Endothelial cell of umbilical vein (primary cell): ENCODE data around the gene MRPL41. TPM values are rescaled to one million over a fixed set of nuclear protein-coding genes. Genes with fewer than 3 reads are reported as not detected.

Experiments used
- BruUV-seq: library from RNA; stranded (reverse); fragments of 400-500 nt; replicated peaks from 2 replicates; lab custom pipeline; 2021; lab: Mats Ljungman, UMichigan
- CTCF ChIA-PET: fragments of 300-600, 350-600 bp; sonication (Branson Sonifier 250); formaldehyde crosslinking; loops from one replicate; lab custom pipeline; 2021; ENCODE audit warnings: antibody characterized with exemption, inconsistent platforms; lab: Charles Lee
- POLR2A ChIA-PET: fragments of 300-600, 350-600 bp; sonication (Branson Sonifier 250); formaldehyde crosslinking; loops from one replicate; lab custom pipeline; 2021; ENCODE audit warnings: antibody characterized with exemption, inconsistent platforms; lab: Charles Lee
- DNase-seq: peaks from one replicate; pipeline ENCODE4 v3.0.0-alpha.2; 2011; ENCODE audit warnings: low read depth, low spot score
- FAIRE-seq: peaks from 2 replicates; lab custom pipeline; 2011; peaks lifted over from hg19 to GRCh38; lab: Jason Lieb, UNC
- H2AFZ ChIP-seq: 2 replicates; pipeline ENCODE4 v1.6.0; 2012; ENCODE audit warnings: low read depth, low read length, control low read depth, inconsistent platforms
- H3K27ac ChIP-seq: 2 replicates; pipeline ENCODE4 v1.5.1; 2011; ENCODE audit warnings: low read depth, mild to moderate bottlenecking, control low read depth, low read length, moderate library complexity; ENCODE audit not compliant: insufficient read depth
- H3K27me3 ChIP-seq, 2 experiments: 2 replicates each; pipeline versions ENCODE4 v1.6.0 to v1.6.1; 2011; ENCODE audit warnings: low read length in 2 of 2, mixed read lengths in 1 of 2; ENCODE audit not compliant: control insufficient read depth in 2 of 2, insufficient read depth in 2 of 2
- H3K36me3 ChIP-seq, 2 experiments: 2 replicates in 1 of 2; 3 replicates in 1 of 2; pipeline ENCODE4 v1.5.1; 2011; ENCODE audit warnings: low read length in 2 of 2, mild to moderate bottlenecking in 1 of 2, moderate library complexity in 1 of 2; ENCODE audit not compliant: control insufficient read depth in 2 of 2, insufficient read depth in 2 of 2; ENCODE audit errors: extremely low read depth in 1 of 2
- H3K4me1 ChIP-seq: 3 replicates; pipeline ENCODE4 v1.5.1; 2011; ENCODE audit warnings: mild to moderate bottlenecking, low read length; ENCODE audit not compliant: control insufficient read depth, insufficient read depth; ENCODE audit errors: extremely low read depth
- H3K4me2 ChIP-seq: 2 replicates; pipeline ENCODE4 v1.6.1; 2011; ENCODE audit warnings: low read length, control low read depth, mixed read lengths; ENCODE audit not compliant: insufficient read depth
- H3K4me3 ChIP-seq, 3 experiments: fragments of 200-600 bp in 1 of 3; sonication (generic), shearing (Covaris generic) in 1 of 3; replicated peaks in 1 of 3; 2 replicates each; pipeline ENCODE4 v1.5.1; 2011 to 2016; ENCODE audit warnings: control low read depth in 3 of 3, low read length in 3 of 3, mild to moderate bottlenecking in 2 of 3, inconsistent platforms in 1 of 3, low read depth in 1 of 3, moderate library complexity in 1 of 3; ENCODE audit not compliant: insufficient read depth in 1 of 3
- H3K79me2 ChIP-seq: 2 replicates; pipeline ENCODE4 v1.6.0; 2012; ENCODE audit warnings: low read length, inconsistent platforms; ENCODE audit not compliant: control insufficient read depth, insufficient read depth
- H3K9ac ChIP-seq: replicated peaks from 2 replicates; pipeline ENCODE3; 2011; ENCODE audit warnings: low read length, control low read depth; ENCODE audit not compliant: insufficient read depth; ENCODE audit errors: extremely low read depth
- H3K9me1 ChIP-seq: replicated peaks from 3 replicates; pipeline ENCODE4 v1.6.0; 2011; ENCODE audit warnings: mild to moderate bottlenecking, low read length; ENCODE audit not compliant: control insufficient read depth, insufficient read depth; ENCODE audit errors: extremely low read depth
- H3K9me3 ChIP-seq: replicated peaks from 2 replicates; pipeline ENCODE4 v1.5.1; 2012; ENCODE audit warnings: low read length, inconsistent platforms; ENCODE audit not compliant: control insufficient read depth, insufficient read depth
- H4K20me1 ChIP-seq: replicated peaks from 2 replicates; pipeline ENCODE3; 2011; ENCODE audit warnings: mild to moderate bottlenecking, low read length; ENCODE audit not compliant: control insufficient read depth, insufficient read depth; ENCODE audit errors: extremely low read depth
- EZH2 ChIP-seq: IDR thresholded peaks from 2 replicates; pipeline ENCODE4 v1.6.1; 2012; ENCODE audit warnings: borderline replicate concordance, low read depth, mild to moderate bottlenecking, moderate library complexity, low read length, inconsistent platforms; ENCODE audit not compliant: severe bottlenecking
- FOS ChIP-seq: IDR thresholded peaks from 2 replicates; pipeline ENCODE4 v1.6.1; 2011; ENCODE audit warnings: mild to moderate bottlenecking, low read length, moderate library complexity, borderline replicate concordance; ENCODE audit not compliant: insufficient read depth
- GATA2 ChIP-seq: IDR thresholded peaks from 2 replicates; pipeline ENCODE4 v1.7.0; 2011; ENCODE audit warnings: low read depth, mild to moderate bottlenecking, moderate library complexity, mixed read lengths, low read length; ENCODE audit not compliant: insufficient read length, insufficient read depth
- JUN ChIP-seq: IDR thresholded peaks from 2 replicates; pipeline ENCODE4 v1.6.1; 2011; ENCODE audit warnings: borderline replicate concordance, low read depth; ENCODE audit not compliant: insufficient read length, insufficient read depth
- MAX ChIP-seq: IDR thresholded peaks from 2 replicates; pipeline ENCODE4 v1.6.1; 2011; ENCODE audit not compliant: insufficient read depth, insufficient read length
- MYC ChIP-seq: IDR thresholded peaks from one replicate; pipeline ENCODE4 v1.6.1; 2011; ENCODE audit warnings: mild to moderate bottlenecking, low read depth, low read length
- POLR2A ChIP-seq: IDR thresholded peaks from 2 replicates; pipeline ENCODE4 v1.6.1; 2012; ENCODE audit warnings: low read depth, mild to moderate bottlenecking, control low read depth, low read length
- POLR2AphosphoS5 ChIP-seq: IDR thresholded peaks from 2 replicates; pipeline ENCODE4 v1.6.1; 2012; ENCODE audit warnings: low read depth, mild to moderate bottlenecking, control low read depth, low read length, moderate library complexity; ENCODE audit not compliant: insufficient read depth
- dilution Hi-C: fragments of 300-500 bp; cut with MboI; formaldehyde crosslinking; loops from one replicate; pipeline ENCODE4 v1.15.0; 2019; ENCODE audit warnings: low sequenced_read_pairs; ENCODE audit not compliant: extremely low pct_ligation_motif_present
- intact Hi-C: fragments of 100-400 bp; cut with micrococcal nuclease; formaldehyde crosslinking; loops from one replicate; pipeline ENCODE4 v1.10.0; 2022
- polyA plus RNA-seq, 4 experiments: library from polyadenylated mRNA; depleted of rRNA in 3 of 4; stranded (reverse) in 3 of 4; unstranded in 1 of 4; fragments of >200 nt; gene quantifications; 2 replicates each; pipeline versions ENCODE4 v1.2.1 to v1.2.3, GENCODE V29; 2011 to 2012; ENCODE audit warnings: missing spikeins in 1 of 4
- total RNA-seq: library from RNA; stranded (reverse); gene quantifications from 2 replicates; pipeline ENCODE4 v1.2.3, GENCODE V29; 2021
- TF ChIP-seq, protein P1 (sequence below), 2 donors: IDR thresholded peaks; 1 replicate in 1 of 2; 2 replicates in 1 of 2; pipeline ENCODE4 v1.5.1; 2011; ENCODE audit warnings: low read length in 2 of 2, mild to moderate bottlenecking in 2 of 2, moderate library complexity in 2 of 2, control low read depth in 1 of 2, inconsistent platforms in 1 of 2, low read depth in 1 of 2; ENCODE audit not compliant: insufficient read depth in 1 of 2; ENCODE audit errors: extremely low read depth in 1 of 2

The MRPL41 gene
- total and polyA plus RNA-seq, 2 donors (not counting 3 experiments of a cell fraction or from before 2014, with no cell fraction given): 50.4 to 50.7 TPM

DNA sequence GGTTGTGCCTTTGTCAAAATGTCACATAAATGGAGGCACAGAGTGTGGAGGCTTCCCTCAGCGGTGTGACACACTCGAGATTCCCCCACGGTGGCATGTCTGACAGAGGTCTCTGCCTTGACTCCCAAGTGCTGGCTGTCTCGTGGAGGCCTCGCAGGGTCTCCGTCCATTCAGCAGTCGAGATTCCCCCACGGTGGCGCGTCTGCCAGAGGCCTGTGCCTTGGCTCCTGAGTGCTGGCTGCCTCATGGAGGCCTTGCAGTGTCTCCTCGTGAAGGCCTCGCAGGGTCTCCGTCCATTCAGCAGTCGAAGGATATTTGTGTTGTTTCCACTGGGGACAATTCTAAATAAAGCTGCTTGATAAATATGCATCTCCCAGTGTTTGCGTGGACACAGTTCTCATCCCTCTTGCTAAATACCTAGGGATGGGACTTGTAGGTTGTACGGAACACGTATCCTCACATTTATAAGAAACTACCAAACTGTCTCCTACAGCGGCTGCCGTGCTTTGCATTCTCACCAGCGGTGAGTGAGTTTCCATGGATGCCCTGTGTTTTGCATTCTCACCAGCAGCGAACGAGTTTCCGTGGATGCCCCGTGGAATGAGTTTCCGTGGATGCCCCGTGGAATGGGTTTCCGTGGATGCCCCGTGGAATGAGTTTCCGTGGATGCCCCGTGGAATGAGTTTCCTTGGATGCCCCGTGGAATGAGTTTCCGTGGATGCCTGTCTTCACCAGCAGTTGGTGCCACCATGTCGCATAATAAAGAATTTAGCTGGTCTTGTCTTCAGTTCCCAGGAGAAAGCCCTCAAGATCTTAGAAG lies 27.3 kb upstream of the MRPL41 start:
- ChIA-PET CTCF (interaction anchor here (0.8 to 2.6 kb wide), 5 partner anchors 8 to 238 kb away, joined by 3 to 10 read pairs (median 5); partner anchors contain the start of gene EXD3), POLR2A (no interaction called here)
- FAIRE-seq: no peak
- dilution Hi-C loops: no loop called here
- no peak overlapping the region for H3K4me2 ChIP-seq
- H3K79me2 ChIP-seq: no peaks in the 10 kb centered on the region
- no peak overlapping the region for H2AFZ ChIP-seq
- TF ChIP-seq FOS: no peak
- H3K27me3 ChIP-seq: peaks cover 0 to 3% of the 10 kb centered on the region in 2 experiments
- no peaks in the 10 kb centered on the region for H3K36me3 ChIP-seq
- DNase-seq: no peak
- no peaks in the 10 kb centered on the region for H3K4me1 ChIP-seq
- no peaks in the 10 kb centered on the region for H4K20me1 ChIP-seq
- no peak overlapping the region for H3K9ac ChIP-seq
- no peak overlapping the region for H3K4me3 ChIP-seq
- no peaks in the 10 kb centered on the region for H3K9me1 ChIP-seq
- intact Hi-C loops: loop anchor here (10.0 kb wide), 1 partner anchor 100 kb away; the partner anchor contains the start of genes EXD3 and NOXA1
- no peak overlapping the region for H3K27ac ChIP-seq
- BruUV-seq: no TSS peak
- no peaks in the 10 kb centered on the region for H3K9me3 ChIP-seq

GRCh38 chr9:137524981-137525317 lies 26.7 kb upstream of the MRPL41 start:
- no peak for FAIRE-seq
- H3K4me3 ChIP-seq: no peak overlapping the region
- CTCF ChIA-PET: interaction anchor here (0.8 to 2.6 kb wide), 5 partner anchors 8 to 238 kb away, joined by 3 to 10 read pairs (median 5); partner anchors contain the start of gene EXD3

More at GRCh38 chr9:137524981-137525317, 26.7 kb upstream of the MRPL41 start:
- Histone ChIP-seq H3K9me3 (no peaks in the 10 kb centered on the region), H3K4me2 (no peak overlapping the region), H3K36me3 (no peaks in the 10 kb centered on the region), H3K9me1 (no peaks in the 10 kb centered on the region), H3K79me2 (no peaks in the 10 kb centered on the region), H3K4me1 (no peaks in the 10 kb centered on the region), H3K27ac (no peak overlapping the region), H3K9ac (no peak overlapping the region), H3K27me3 (peaks cover 0 to 3% of the 10 kb centered on the region in 2 experiments), H2AFZ (no peak overlapping the region), H4K20me1 (no peaks in the 10 kb centered on the region)
- intact Hi-C loops: loop anchor here (10.0 kb wide), 1 partner anchor 100 kb away; the partner anchor contains the start of genes EXD3 and NOXA1
- BruUV-seq: no TSS peak
- dilution Hi-C loops: no loop called here
- TF ChIP-seq MYC (no peak), POLR2A (no peak), MAX (no peak), GATA2 (no peak), POLR2AphosphoS5 (no peak), FOS (no peak), JUN (no peak), EZH2 (no peak)
- TF ChIP-seq, protein P1, sequence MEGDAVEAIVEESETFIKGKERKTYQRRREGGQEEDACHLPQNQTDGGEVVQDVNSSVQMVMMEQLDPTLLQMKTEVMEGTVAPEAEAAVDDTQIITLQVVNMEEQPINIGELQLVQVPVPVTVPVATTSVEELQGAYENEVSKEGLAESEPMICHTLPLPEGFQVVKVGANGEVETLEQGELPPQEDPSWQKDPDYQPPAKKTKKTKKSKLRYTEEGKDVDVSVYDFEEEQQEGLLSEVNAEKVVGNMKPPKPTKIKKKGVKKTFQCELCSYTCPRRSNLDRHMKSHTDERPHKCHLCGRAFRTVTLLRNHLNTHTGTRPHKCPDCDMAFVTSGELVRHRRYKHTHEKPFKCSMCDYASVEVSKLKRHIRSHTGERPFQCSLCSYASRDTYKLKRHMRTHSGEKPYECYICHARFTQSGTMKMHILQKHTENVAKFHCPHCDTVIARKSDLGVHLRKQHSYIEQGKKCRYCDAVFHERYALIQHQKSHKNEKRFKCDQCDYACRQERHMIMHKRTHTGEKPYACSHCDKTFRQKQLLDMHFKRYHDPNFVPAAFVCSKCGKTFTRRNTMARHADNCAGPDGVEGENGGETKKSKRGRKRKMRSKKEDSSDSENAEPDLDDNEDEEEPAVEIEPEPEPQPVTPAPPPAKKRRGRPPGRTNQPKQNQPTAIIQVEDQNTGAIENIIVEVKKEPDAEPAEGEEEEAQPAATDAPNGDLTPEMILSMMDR (IDR thresholded peaks at IDR 0.05; ENCODE audit: extremely low read depth in 1 of 2, insufficient read depth in 1 of 2, low read depth in 1 of 2, low read length in 2 of 2): no peak
- no peak for DNase-seq
- POLR2A ChIA-PET: no interaction called here
